IMR-90 (cell line): ENCODE measurements around the gene CPN1. TPM values are rescaled to one million over a fixed set of nuclear protein-coding genes. Genes with fewer than 3 reads are reported as not detected.

Source experiments
- ATAC-seq: fragments of 200-7000 bp; cut with Tn5 transposase; 2 replicates; pipeline ENCODE4 v1.9.1; 2020; ENCODE audit warnings: low read depth, mild to moderate bottlenecking, moderate library complexity
- BruUV-seq: library from RNA; stranded (reverse); fragments of 400-500 nt; replicated peaks from 2 replicates; lab custom pipeline; 2021; lab: Mats Ljungman, UMichigan
- CTCF ChIA-PET: fragments of 300-600 bp; formaldehyde crosslinking; extraction: SDS; loops from one replicate; lab custom pipeline; 2021; ENCODE audit warnings: antibody characterized with exemption; lab: Yijun Ruan, JAX
- POLR2A ChIA-PET: fragments of 300-600 bp; sonication (Branson Sonifier 250); formaldehyde crosslinking; loops from one replicate; lab custom pipeline; 2022; ENCODE audit warnings: antibody characterized with exemption; ENCODE audit not compliant: unreplicated experiment; lab: Charles Lee
- DNase-seq: peaks from one replicate; pipeline ENCODE4 v3.0.0; 2013
- H2AFZ ChIP-seq: replicated peaks from 2 replicates; pipeline ENCODE3; 2013; ENCODE audit warnings: low read length, mild to moderate bottlenecking; ENCODE audit not compliant: poor library complexity
- H2AK5ac ChIP-seq: 2 replicates; pipeline ENCODE4 v1.6.1; 2013; ENCODE audit warnings: low read depth, low read length, inconsistent platforms
- H2AK9ac ChIP-seq: replicated peaks from 2 replicates; pipeline ENCODE3; 2013; ENCODE audit warnings: mild to moderate bottlenecking, low read depth, low read length, moderate library complexity; ENCODE audit not compliant: poor library complexity
- H2BK120ac ChIP-seq: 2 replicates; pipeline ENCODE4 v1.6.1; 2013; ENCODE audit warnings: low read depth, low read length, inconsistent platforms
- H2BK15ac ChIP-seq: 3 replicates; pipeline ENCODE4 v1.6.1; 2013; ENCODE audit warnings: low read depth, low read length, inconsistent platforms
- H2BK20ac ChIP-seq: 2 replicates; pipeline ENCODE4 v1.6.1; 2013; ENCODE audit warnings: low read depth, mild to moderate bottlenecking, inconsistent platforms, low read length, moderate library complexity
- H2BK5ac ChIP-seq: 2 replicates; pipeline ENCODE4 v1.6.1; 2013; ENCODE audit warnings: mild to moderate bottlenecking, low read depth, low read length, inconsistent platforms; ENCODE audit not compliant: poor library complexity, severe bottlenecking
- H3K14ac ChIP-seq: replicated peaks from 2 replicates; pipeline ENCODE4 v1.6.1; 2013; ENCODE audit warnings: low read depth, low read length, inconsistent platforms
- H3K18ac ChIP-seq: 2 replicates; pipeline ENCODE4 v1.6.1; 2013; ENCODE audit warnings: low read depth, low read length, control low read depth
- H3K23ac ChIP-seq: 2 replicates; pipeline ENCODE4 v1.6.1; 2013; ENCODE audit warnings: low read depth, low read length, inconsistent platforms
- H3K27ac ChIP-seq: 2 replicates; pipeline ENCODE4 v1.5.1; 2013; ENCODE audit warnings: mild to moderate bottlenecking, control low read depth, low read length; ENCODE audit not compliant: insufficient read depth
- H3K27me3 ChIP-seq: 2 replicates; pipeline ENCODE4 v1.6.1; 2013; ENCODE audit warnings: low read length; ENCODE audit not compliant: control insufficient read depth, insufficient read depth
- H3K36me3 ChIP-seq: 2 replicates; pipeline ENCODE4 v1.6.1; 2013; ENCODE audit warnings: low read length, mixed read lengths; ENCODE audit not compliant: control insufficient read depth, insufficient read depth
- H3K4ac ChIP-seq: 2 replicates; pipeline ENCODE4 v1.6.1; 2013; ENCODE audit warnings: low read depth, low read length, inconsistent platforms
- H3K4me1 ChIP-seq: 2 replicates; pipeline ENCODE4 v1.6.1; 2013; ENCODE audit warnings: low read length, mixed read lengths; ENCODE audit not compliant: control insufficient read depth, insufficient read depth
- H3K4me2 ChIP-seq: 2 replicates; pipeline ENCODE4 v1.6.1; 2013; ENCODE audit warnings: low read depth, mild to moderate bottlenecking, control low read depth, low read length, moderate library complexity
- H3K4me3 ChIP-seq: 2 replicates; pipeline ENCODE4 v1.5.1; 2013; ENCODE audit warnings: low read depth, mild to moderate bottlenecking, control low read depth, low read length, moderate library complexity; ENCODE audit not compliant: insufficient read depth
- H3K56ac ChIP-seq: 2 replicates; pipeline ENCODE4 v1.6.1; 2013; ENCODE audit warnings: low read length, inconsistent platforms; ENCODE audit not compliant: insufficient read depth; ENCODE audit errors: extremely low read depth
- H3K79me1 ChIP-seq, 2 experiments: 2 replicates each; pipeline ENCODE4 v1.6.1; 2013; ENCODE audit warnings: low read length in 2 of 2, inconsistent platforms in 1 of 2, low read depth in 1 of 2
- H3K9ac ChIP-seq: 2 replicates; pipeline ENCODE4 v1.6.1; 2013; ENCODE audit warnings: low read depth, low read length, control low read depth
- H3K9me1 ChIP-seq: 2 replicates; pipeline ENCODE4 v1.6.1; 2013; ENCODE audit warnings: low read length, inconsistent platforms; ENCODE audit not compliant: insufficient read depth
- H3K9me3 ChIP-seq: 2 replicates; pipeline ENCODE4 v1.6.1; 2013; ENCODE audit warnings: low read length; ENCODE audit not compliant: control insufficient read depth, insufficient read depth
- H4K20me1 ChIP-seq: 2 replicates; pipeline ENCODE4 v1.6.1; 2013; ENCODE audit warnings: low read length, inconsistent platforms; ENCODE audit not compliant: insufficient read depth
- H4K5ac ChIP-seq: 2 replicates; pipeline ENCODE4 v1.6.1; 2013; ENCODE audit warnings: mild to moderate bottlenecking, low read depth, low read length, control low read depth
- H4K8ac ChIP-seq, 2 experiments: 2 replicates each; pipeline ENCODE4 v1.6.1; 2013; ENCODE audit warnings: low read depth in 2 of 2, low read length in 2 of 2, control low read depth in 1 of 2, inconsistent platforms in 1 of 2
- H4K91ac ChIP-seq: 2 replicates; pipeline ENCODE4 v1.6.1; 2013; ENCODE audit warnings: low read depth, low read length, inconsistent platforms; ENCODE audit not compliant: insufficient read depth
- BHLHE40 ChIP-seq: fragments of 150-350 bp; IDR thresholded peaks from 2 replicates; pipeline ENCODE4 v1.6.1; 2016; ENCODE audit warnings: mild to moderate bottlenecking, low read depth, low read length
- CEBPB ChIP-seq: IDR thresholded peaks from 2 replicates; pipeline ENCODE4 v1.6.1; 2012; ENCODE audit warnings: low read depth, low read length, improper control_type of control experiment
- CHD1 ChIP-seq: IDR thresholded peaks from 2 replicates; pipeline ENCODE4 v1.6.1; 2012; ENCODE audit warnings: low read depth, low read length, improper control_type of control experiment
- CTCF ChIP-seq: conservative IDR thresholded peaks from 2 replicates; pipeline ENCODE4 v1.5.1; 2012; ENCODE audit warnings: mild to moderate bottlenecking, low read depth, low read length, improper control_type of control experiment
- FOS ChIP-seq: fragments of 150-350 bp; IDR thresholded peaks from 2 replicates; pipeline ENCODE4 v1.6.1; 2016; ENCODE audit warnings: low read depth, low read length
- MAFK ChIP-seq: IDR thresholded peaks from 2 replicates; pipeline ENCODE4 v1.6.1; 2012; ENCODE audit warnings: low read depth, low read length, improper control_type of control experiment
- MAZ ChIP-seq: IDR thresholded peaks from 2 replicates; pipeline ENCODE4 v1.6.1; 2012; ENCODE audit warnings: low read depth, mild to moderate bottlenecking, low read length, improper control_type of control experiment, moderate library complexity, borderline replicate concordance
- MXI1 ChIP-seq: IDR thresholded peaks from 2 replicates; pipeline ENCODE4 v1.6.1; 2012; ENCODE audit warnings: low read depth, mild to moderate bottlenecking, low read length, moderate library complexity, borderline replicate concordance
- NFE2L2 ChIP-seq: fragments of 150-350 bp; IDR thresholded peaks from 2 replicates; pipeline ENCODE4 v1.6.1; 2016; ENCODE audit warnings: low read depth, mild to moderate bottlenecking, low read length
- POLR2A ChIP-seq: IDR thresholded peaks from 2 replicates; pipeline ENCODE4 v1.6.1; 2012; ENCODE audit warnings: mild to moderate bottlenecking, low read depth, low read length
- RAD21 ChIP-seq: IDR thresholded peaks from 2 replicates; pipeline ENCODE4 v1.6.1; 2012; ENCODE audit warnings: low read length, improper control_type of control experiment
- RCOR1 ChIP-seq: IDR thresholded peaks from 2 replicates; pipeline ENCODE4 v1.6.1; 2012; ENCODE audit warnings: mild to moderate bottlenecking, low read length, improper control_type of control experiment; ENCODE audit not compliant: insufficient replicate concordance
- RFX5 ChIP-seq: IDR thresholded peaks from 2 replicates; pipeline ENCODE4 v1.8.0; 2012; ENCODE audit warnings: low read depth, mild to moderate bottlenecking, low read length, moderate library complexity
- SMC3 ChIP-seq: fragments of 150-350 bp; IDR thresholded peaks from 2 replicates; pipeline ENCODE4 v1.6.1; 2016; ENCODE audit warnings: low read depth, mild to moderate bottlenecking, antibody characterized with exemption, low read length, moderate library complexity
- USF2 ChIP-seq: fragments of 150-350 bp; IDR thresholded peaks from 2 replicates; pipeline ENCODE4 v1.6.1; 2017; ENCODE audit warnings: mild to moderate bottlenecking, antibody characterized with exemption, low read length, low read depth
- WGBS, 2 experiments: methylation state at CpG; one replicate each; pipeline versions ENCODE4 v1.1.5 to v1.1.7; 2013; ENCODE audit warnings: missing lambda C conversion rate in 2 of 2; ENCODE audit not compliant: insufficient read length in 1 of 2; ENCODE audit errors: extremely low coverage in 2 of 2; 5-methylcytosine and 5-hydroxymethylcytosine counted together
- dilution Hi-C: fragments of 300-500 bp; cut with HindIII; formaldehyde crosslinking; loops from one replicate; pipeline ENCODE4 v1.14.3; 2018; ENCODE audit warnings: low sequenced_read_pairs; ENCODE audit not compliant: unreplicated experiment
- in situ Hi-C: fragments of 300-500 bp; cut with MboI; formaldehyde crosslinking; loops from 3 replicates; pipeline ENCODE4 v1.14.3; 2019; ENCODE audit warnings: low sequenced_read_pairs, inconsistent platforms, mixed read lengths
- intact Hi-C: fragments of 100-400 bp; cut with micrococcal nuclease; formaldehyde crosslinking; loops from 2 replicates; pipeline ENCODE4 v1.10.0; 2022
- polyA plus RNA-seq, 3 experiments: library from polyadenylated mRNA; depleted of rRNA; stranded (reverse); fragments of >200 nt; gene quantifications; 2 replicates each; pipeline ENCODE4 v1.2.3, GENCODE V29; 2012; ENCODE audit warnings: low replicate concordance in 1 of 3
- total RNA-seq: library from RNA; depleted of rRNA; stranded (reverse); fragments of >200 nt; gene quantifications from 2 replicates; pipeline ENCODE4 v1.2.3, GENCODE V29; 2012
- TF ChIP-seq, protein P1 (sequence below): fragments of 150-350 bp; IDR thresholded peaks from 2 replicates; pipeline ENCODE4 v1.6.1; 2016; ENCODE audit warnings: low read depth, mild to moderate bottlenecking, low read length, moderate library complexity, borderline replicate concordance

The CPN1 gene
- total and polyA plus RNA-seq, 2 of the 4 experiments (the other 2 are of a cell fraction), result not detected

DNA sequence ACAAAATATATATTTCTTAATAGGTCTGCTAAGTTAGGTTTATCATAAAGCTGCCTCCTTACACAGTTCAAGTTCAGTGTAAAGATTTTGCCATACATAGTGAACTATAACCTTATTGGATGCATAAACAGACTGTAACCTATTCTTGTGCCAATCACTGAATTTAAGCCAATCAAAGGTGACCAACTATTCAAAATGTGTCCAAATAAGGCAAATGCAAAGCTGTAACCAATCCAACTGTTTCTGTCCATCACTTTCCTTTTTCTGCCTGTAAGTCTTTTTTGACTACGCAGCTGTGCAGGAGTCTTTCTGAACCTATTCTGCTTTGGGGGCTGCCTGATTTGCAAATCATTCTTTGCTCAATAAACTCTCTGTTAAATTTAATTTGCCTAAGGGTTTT, 60.3 kb downstream of the CPN1 start:
- ChIA-PET CTCF (interaction anchor here (1.2 kb wide), 1 partner anchor 36 kb away, joined by 3 read pairs; no protein-coding TSS in a partner anchor), POLR2A (no interaction called here)
- Histone ChIP-seq H3K9ac (no peak overlapping the region), H3K18ac (no peak overlapping the region), H3K79me1 (no peaks in the 10 kb centered on the region), H3K23ac (no peak overlapping the region), H3K4me2 (no peak overlapping the region), H3K27me3 (peaks cover 2% of the 10 kb centered on the region), H2BK5ac (no peak overlapping the region), H2BK20ac (no peak overlapping the region), H3K9me1 (peaks cover 3% of the 10 kb centered on the region; the same call in 1 of the 2 replicates), H3K36me3 (no peaks in the 10 kb centered on the region), H3K4me1 (no peaks in the 10 kb centered on the region; the same call in 1 of the 2 replicates), H4K5ac (no peak overlapping the region), H2AK9ac (no peak overlapping the region), H2AK5ac (no peak overlapping the region), H4K20me1 (no peaks in the 10 kb centered on the region), H3K14ac (no peak overlapping the region), H3K9me3 (no peaks in the 10 kb centered on the region), H4K8ac (no peak overlapping the region), H3K4ac (no peak overlapping the region), H3K4me3 (no peak overlapping the region), H2AFZ (no peak overlapping the region), H4K91ac (no peak overlapping the region), H2BK15ac (no peak overlapping the region), H3K27ac (no peak overlapping the region), H2BK120ac (no peak overlapping the region), H3K56ac (no peak overlapping the region)
- TF ChIP-seq CEBPB (no peak), RAD21 (no peak), FOS (no peak), RFX5 (no peak), MXI1 (no peak), SMC3 (no peak), CTCF (no peak), POLR2A (no peak), BHLHE40 (no peak), NFE2L2 (no peak), RCOR1 (no peak), MAZ (no peak), USF2 (no peak), MAFK (no peak), CHD1 (no peak)
- TF ChIP-seq, protein P1, sequence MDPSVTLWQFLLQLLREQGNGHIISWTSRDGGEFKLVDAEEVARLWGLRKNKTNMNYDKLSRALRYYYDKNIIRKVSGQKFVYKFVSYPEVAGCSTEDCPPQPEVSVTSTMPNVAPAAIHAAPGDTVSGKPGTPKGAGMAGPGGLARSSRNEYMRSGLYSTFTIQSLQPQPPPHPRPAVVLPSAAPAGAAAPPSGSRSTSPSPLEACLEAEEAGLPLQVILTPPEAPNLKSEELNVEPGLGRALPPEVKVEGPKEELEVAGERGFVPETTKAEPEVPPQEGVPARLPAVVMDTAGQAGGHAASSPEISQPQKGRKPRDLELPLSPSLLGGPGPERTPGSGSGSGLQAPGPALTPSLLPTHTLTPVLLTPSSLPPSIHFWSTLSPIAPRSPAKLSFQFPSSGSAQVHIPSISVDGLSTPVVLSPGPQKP, result no peak
- no CpG with 5 or more reads among the region's 1 CpG for WGBS, 2 experiments
- DNase-seq (no peak), ATAC-seq (no peak)
- intact Hi-C loops (no loop called here), dilution Hi-C loops (no loop called here), in situ Hi-C loops (no loop called here)
- no TSS peak for BruUV-seq
